Activated T-cell treated with anti-CD3 and anti-CD28 coated beads for 24 hours (primary cell): ENCODE data around the gene NEMP1.
"Not testable (repeated sequence)": the region's sequence is repeated elsewhere in the genome, so short reads cannot be mapped to it uniquely, and the experiment has no call there.

ENCODE experiments used
- DNase-seq: peaks from one replicate; pipeline ENCODE4 v3.0.0-alpha.2; 2020; ENCODE audit warnings: low read depth

Gene NEMP1, protein sequence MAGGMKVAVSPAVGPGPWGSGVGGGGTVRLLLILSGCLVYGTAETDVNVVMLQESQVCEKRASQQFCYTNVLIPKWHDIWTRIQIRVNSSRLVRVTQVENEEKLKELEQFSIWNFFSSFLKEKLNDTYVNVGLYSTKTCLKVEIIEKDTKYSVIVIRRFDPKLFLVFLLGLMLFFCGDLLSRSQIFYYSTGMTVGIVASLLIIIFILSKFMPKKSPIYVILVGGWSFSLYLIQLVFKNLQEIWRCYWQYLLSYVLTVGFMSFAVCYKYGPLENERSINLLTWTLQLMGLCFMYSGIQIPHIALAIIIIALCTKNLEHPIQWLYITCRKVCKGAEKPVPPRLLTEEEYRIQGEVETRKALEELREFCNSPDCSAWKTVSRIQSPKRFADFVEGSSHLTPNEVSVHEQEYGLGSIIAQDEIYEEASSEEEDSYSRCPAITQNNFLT

DNA sequence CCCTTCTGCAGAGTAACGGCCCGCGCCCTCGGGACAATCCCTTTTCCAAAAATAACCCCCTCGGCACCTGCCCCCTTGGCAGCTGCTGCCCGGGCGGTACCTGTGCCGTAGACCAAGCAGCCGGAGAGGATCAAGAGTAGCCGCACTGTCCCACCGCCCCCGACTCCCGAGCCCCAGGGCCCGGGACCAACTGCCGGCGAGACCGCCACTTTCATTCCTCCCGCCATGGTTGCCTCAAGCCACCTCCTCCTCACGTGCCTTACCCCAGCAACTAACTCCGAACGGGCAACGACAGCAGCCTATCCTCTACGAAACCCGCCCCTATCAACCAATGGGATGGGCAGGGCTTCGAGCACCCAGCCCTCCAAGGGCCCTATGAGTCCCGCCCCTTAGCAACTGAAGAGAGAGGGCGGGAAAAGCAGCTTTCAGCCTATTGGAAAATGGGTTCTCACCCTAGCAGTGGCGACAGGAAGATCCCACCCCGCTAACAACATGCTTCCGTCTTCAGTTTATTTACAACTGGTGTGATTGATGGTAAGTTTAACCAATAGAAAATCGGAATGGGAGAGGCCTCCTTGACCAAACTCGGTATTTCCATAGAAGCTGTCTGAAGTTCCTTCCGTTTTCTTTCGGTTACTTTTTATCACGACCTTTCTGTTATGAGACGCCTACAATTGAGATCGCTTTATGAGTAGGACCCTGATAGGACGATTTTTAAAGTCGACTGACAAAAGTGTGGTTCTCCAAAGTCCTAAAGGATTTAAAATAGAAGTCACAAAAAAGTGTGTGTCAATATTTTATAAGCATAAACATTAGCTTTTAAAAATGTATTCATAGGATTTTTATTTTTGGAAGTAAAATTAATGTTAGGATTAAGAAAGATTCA, at the start of gene NEMP1:
Gene NEMP1, minus strand, starts transcription at position 273 of the 886 bp plus-strand sequence. Its CDS starts 46 bp downstream, at position 227.
- DNase-seq: peak; percentile 94

DNA sequence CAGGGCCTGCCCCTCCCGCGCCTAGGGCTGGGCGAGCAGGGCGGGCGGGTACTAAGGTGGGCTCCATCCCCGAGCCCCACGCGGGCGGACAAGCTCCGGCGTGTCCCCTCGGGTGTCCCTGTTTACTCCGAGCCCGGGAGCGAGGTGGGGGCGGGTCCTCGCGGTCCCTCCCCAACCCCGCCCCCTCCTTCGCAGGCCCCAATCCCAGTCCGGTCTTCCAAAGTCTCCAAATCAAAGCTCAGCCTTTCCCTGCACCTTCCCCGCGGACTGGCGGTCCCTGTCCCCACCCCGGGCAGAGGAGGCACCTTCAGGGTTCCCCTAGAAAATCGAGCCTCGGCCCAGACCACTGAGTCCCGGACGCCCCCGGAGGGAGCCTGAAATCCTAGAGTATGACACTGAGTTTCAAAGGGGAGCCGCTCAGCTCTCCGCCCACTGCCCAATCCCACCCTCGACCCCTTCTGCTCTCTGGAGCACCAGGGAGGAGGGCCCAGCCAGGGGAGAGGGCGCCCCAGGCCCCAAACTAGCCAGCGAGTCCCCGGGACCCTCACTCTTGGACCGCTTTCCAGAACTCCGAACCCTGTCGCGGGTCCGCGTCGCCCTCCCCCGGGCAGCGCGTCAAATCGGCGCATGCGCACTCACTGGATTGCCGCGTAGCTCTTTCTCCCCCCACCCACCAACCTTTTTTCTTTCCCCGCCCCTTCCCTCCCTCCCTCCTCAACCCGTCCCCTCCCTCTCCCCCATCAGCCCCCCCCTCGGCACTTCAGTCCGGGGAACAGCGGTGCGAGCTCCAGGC, 49.3 kb upstream of the NEMP1 start, which contains the start of gene LRP1:
Gene LRP1, plus strand, starts transcription at position 758 of the 793 bp plus-strand sequence. CDS start 482 bp downstream, outside the sequence.
- peak; percentile 60 for DNase-seq

DNA sequence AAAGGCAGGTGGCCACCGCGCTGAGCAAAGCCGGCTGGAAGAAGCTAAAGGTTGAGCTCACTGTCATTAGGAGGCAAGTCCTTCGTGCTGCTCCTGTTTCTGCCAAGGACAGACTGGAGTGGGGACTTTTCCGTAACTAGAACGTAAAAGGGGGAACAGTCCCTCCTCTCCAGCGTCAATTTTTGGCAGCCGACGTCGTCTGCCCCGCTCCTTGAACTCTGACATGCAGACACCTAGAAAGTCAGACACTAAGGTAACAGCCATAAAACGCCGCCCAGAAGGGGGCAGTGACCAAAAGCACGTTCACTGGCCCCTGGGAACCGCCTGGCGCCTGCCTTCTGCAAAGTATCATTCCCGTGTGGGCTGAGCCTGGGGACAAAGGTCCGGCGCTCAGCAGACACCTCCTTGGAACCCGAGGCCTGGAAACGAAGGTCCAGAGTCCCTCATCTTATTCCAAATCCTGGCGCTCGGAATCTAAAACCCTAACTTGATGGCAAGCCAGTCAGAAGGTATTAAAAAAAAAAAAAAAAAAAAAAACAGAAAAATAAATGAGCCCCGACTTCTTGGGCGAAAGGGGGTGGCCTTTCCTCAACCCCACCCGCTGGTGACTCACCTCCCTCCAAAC, 48.6 kb upstream of the NEMP1 start:
- no peak for DNase-seq

DNA sequence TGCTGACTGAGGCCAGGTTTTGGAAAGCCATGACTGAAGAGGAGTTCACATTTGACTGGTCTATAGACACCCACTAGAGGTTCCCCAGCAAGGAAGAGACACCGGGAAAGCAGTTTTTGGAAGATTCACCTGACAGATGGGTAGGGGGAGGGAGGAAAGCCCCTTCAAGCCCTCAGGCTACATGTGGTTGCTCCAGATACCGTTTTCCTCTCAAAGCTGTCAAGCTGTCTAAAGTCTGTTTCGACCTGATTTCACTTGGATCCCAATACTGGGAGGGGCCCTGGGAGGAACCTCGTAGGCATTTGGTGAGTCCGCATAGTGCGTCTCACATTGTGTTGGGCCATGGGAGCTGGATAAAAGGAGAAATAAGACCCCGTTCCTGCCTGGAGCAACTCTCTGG, 48.0 kb upstream of the NEMP1 start:
- DNase-seq: no peak

DNA sequence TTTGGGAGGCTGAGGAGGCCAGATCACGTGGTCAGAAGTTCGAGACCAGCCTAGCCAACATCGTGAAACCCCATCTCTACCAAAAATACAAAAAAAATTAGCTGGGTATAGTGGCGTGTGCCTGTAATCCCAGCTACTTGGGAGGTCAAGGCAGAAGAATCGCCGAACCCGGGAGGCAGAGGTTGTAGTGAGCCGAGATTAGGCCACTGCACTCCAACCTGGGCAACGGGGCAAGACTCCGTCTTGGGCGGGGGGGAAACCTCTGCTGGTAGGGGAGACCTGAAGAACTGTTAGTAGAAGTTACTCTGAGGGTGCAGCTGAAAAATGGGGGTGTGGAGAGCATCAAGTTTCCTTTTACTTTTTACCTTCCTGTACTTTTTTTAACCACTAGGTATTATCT, 47.5 kb upstream of the NEMP1 start:
- DNase-seq: no peak

DNA sequence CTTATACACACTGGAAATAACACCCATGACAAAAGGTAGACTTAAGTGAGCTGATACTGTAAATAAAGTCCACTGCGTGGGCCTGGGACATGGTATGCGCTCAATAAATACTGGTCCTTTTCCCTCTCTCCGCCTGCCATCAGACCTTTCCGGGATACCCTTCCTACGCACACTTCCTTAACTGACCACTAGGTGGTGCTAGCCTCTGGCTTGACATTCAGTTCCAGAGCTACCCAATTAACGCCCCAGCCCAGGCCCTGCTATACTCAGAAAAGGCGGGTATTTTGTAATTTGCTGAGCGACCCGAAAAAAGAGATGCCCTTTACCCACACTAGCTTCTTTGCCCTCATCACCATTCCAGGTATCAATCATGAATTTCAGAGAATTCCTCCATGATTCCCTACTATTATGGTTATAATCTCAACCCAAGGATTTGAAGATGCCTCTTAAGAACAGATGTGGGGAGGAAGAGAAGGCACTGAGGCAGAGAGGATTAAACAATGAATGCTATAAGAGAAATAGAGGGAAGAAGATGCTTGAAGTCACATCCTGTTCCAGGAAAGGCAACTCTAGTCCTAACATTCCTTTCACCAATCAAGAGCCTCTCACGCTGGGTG, 45.8 kb upstream of the NEMP1 start:
- peak; percentile 72 for DNase-seq

DNA sequence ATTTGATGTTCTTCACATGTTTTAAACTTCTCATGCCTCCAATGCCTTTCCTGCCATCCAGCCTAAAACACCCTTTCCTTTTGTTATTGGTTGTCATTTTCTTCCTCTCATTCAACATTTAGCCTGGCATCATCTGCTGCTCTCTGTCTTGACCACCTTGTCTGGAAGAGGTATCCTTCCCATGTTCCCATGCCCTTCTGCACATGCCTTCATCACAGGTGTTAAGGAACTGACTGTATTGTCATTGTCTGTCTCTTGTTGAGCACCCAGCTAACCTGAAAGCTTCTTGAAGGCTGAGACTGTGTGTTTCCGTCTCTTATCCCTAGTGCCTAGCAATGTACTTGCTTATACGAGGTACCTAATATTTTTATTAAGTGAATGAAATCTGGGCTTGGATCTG, 45.2 kb upstream of the NEMP1 start:
- DNase-seq: no peak

DNA sequence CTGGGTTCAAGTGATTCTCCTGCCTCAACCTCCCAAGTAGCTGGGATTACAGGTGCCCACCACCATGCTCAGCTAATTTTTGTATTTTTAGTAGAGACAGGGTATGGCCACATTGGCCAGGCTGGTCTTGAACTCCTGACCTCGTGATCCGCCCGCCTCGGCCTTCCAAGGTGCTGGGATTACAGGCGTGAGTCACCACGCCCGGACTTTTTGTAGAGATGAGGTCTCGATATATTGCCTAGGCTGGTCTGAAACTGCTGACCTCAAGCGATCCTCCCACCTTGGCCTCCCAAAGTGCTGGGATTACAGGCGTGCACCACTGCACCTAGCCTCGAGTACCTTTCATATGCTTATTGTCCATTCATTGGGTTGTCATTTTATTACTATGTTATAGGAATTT, 42.1 kb upstream of the NEMP1 start:
- not testable (repeated sequence) for DNase-seq

DNA sequence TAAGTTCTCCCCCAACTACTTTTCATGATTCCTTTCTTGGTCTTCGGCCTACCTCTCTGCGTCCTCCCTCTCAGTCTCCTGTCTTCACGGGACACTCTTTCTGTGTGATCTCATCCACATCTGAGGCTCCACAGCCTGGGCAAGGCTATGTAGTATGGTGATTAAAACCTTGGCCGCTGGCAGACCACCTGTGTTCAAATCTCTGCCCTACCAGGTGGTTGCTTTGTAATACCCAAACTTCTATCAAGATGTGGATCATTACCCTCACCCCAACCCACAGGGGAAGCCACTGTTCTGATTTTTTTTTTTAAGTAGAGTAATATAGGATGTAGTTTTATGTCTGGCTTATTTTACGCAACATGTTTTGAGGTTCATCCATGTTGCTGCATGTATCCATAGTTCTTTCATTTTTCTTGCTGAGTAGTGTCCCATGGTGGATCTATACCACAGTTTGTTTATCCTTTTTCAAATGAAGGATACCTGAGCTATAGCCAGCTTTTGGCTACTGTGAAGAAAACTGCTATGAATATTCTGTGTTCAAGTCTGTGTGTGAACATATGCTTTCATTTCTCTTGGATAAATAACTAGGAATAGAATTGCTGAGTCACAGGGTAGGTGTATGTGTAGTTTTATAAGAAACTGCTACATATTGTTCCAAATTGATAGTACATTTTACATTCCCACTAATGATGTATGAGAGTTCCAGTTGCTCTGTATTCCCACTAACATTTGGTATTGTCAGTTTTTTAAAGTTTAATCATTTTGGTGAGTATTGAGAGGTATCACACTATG, 40.9 kb upstream of the NEMP1 start:
- DNase-seq: no peak

DNA sequence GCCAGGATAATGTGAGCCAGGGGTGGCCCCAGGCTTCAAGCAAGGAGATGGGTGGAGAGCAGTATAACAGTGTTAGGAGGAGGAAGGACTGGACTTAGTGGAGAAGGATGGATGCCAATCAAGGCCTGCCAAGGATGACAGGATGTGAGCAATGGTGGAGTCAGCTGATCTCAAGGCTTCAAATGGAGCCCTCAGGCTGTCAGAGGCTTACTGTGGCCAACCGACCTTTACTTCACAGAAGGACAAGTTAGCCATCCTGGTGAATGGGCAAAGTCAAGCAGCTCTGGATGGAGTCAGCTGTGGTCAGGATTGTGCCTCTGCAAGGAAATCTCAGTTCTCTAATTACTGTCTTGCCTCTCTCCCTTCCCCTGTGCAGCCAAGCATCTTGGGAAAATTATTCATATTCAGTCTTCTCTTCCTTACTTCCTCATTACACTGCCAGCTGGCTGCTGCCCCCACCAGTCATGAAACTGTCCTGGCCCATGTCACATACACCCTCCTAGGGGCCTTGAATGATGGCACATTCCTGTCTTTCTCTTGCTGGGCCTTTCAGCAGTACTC, 40.2 kb upstream of the NEMP1 start:
- DNase-seq: no peak

DNA sequence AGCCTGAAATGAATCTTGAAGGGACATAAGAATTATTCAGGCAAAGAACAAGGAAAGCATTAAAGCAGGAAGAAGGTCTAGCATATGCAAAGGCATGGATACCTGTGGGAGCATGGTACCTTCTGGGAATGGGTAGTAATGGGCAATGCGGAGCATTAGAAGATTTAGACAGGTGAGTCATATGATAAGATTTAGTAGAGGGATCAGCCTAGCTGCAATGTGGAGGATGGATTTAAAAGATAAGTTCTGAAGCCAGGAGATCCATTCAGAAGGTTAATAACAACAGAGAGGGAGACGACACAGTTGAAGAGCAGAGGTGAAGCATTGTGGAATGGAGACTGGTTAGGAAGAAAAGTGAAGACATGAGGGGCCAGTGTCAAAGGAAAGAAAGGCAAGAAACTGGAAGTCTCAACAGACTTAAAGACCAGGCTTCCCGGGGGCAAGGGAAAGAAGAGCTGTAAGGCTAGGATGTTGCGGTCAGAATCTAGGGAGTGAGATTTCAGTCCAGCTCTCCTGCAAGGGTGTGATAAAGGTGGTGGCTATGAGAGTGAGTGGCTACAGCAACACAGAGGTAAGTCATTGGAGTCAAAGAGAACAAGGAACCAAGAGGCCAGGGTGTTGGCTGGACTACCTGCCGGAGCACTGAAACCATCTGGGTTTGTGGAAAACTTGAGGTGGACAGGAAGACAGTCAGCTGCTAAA, 38.1 kb upstream of the NEMP1 start:
- DNase-seq: no peak

DNA sequence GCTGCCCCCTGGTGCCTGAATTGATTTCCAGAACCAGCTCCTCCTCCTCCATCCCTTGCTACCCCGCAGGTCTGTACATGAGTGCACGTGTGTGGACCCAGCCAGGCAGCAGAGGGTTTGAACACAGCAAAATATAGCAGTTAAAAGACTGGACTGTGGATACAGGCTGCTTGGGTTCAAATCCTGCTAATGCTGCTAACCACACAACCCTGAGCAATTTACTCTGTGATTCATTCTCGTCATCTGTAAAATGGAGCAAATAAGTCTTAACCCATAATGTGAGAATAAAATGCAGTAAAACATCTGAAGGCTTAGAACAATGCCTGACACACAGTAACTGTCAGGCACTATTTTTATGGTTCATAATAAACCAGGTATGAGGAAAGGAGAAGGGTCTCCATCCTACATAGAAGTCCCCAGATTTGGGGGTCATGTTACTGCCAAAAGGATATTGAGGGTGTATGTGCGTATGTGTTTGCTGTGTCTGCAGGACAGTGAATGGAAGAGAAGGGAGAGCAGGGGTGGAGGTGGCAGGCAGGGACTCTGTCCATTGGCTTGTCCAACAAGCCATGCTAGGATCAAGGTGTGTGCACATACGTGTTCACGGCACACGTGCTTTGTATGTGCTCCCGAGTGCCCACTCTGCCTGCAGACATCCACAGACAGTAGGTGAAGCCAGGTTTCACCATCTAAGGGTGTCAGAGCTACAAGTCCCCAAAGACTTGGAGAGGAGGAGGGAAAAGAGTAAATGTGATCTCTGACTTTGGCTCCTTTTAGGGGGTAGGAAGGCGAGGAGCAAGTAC, 34.1 kb upstream of the NEMP1 start:
- no peak for DNase-seq

DNA sequence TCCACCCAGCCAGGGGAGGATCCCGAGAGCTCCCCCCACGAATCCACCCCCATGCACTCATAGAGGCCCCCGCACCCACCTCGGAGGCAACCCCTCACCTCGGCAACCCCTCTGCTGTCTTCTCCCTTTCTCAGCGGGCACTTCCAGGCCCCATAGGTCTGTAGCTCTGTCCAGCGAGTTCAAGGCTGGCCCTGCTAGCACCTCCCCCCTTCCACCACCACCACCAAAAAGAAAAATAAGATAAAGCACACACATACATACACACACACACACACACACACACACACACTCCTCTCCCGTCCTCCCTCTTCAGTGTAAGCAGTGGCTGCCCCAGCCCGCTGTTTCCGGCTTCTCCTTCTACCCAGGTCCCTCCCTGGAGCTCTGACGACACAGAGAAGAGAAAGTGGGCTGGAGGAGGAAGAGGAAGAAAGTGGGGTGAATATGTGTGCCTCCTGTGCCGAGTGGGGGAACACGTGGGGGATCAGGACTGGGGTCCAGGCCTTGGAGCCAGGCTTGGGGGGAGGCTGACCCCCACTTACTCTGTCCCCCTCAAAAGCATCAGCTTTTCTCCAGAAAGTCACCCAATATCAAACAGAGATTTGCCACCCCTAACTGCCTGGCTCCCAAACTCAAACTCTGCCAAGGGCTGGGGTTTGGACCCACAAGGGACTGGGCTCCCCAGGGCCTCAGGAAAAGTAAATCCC, 32.6 kb upstream of the NEMP1 start, which contains the start of gene STAT6:
Gene STAT6, minus strand, starts transcription at position 332 of the 704 bp plus-strand sequence. CDS start 3,084 bp downstream, outside the sequence.
- peak; percentile 78 for DNase-seq

DNA sequence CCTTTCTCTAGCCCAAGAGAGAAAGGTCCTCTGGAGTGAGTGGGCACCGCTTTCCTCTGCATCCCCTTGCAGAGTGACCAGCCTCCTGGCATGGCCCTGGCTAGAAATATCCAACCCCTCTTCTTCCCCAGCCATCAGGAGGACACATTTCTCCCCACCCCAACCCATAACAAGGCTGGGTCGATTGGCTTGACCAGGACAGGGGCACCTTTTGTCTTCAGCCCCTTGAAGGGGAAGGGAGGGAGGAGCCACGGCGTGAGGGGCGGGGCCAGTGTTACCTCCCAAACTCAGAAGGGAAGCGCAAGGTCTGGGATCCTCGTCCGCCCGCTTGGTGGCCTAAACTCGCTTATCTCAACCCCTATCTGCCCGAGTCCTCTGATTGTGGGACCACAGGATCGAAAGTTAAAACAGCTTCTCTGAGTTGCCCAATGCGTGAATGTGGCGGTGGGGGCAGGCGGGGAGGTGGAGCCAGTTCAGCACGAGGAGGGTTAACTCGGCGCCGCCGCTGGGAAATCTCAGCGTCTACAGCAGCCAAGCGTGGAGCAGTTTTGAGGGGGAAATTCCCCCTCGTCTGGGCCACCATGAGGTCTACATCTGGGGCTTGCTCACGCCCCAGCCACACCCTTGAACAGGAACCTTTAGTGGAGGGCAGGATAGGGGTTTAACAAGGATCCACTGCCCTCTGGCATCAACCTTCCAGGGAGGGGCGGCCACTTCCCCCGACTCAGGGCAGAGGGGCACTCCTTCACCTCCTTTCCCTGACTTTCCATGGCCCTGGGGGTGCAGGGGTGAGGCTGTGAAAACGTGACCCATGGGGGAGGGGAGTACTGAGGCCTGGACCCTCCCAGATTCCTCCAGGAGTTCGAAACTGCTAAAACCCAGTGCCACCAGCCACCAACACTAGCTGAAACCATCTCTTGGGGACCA, 31.8 kb upstream of the NEMP1 start:
- peak; percentile 73 for DNase-seq

DNA sequence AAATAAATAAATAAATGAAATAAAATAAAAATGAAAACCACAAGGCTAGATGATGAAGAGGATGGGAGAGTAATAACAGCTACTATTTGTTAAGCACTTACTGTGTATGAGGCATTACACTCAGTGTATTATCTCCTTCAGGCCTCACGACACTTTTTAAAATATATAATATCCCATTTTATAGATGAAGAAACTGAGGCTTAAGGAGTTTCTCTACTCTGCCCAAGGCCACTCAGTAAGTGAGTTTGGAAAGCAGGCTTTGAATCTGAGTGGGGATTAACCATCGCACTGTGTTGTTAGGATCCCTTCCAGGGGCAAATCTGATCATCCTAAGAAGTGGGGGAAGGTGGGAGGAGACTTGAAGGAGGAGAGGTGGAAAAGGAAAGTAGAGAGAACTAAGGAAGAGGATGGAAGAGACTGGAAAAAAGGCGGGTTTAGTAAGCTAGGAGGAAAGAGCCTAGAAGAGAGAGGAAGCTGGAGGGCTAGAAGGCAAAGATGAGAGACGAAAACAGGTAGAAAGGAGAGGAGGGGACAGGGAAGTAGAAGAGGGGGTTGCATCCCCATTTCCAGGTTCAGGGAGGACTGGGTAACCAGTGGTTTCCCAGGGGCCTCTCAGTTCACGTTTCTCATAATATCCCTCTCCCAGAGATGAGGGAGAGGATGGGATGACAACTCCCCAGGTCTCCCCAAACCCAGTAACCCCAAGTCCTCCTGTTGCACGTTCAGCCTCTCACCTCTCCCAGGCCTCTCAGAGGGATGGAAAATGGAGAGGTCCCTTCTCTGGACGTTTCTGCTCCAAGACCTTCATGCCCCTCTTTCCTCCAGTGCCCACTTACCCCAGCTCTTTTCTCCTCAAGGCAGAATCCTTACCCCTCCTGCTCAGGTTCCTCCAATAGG, 30.9 kb upstream of the NEMP1 start:
- DNase-seq: no peak
